Activated CD4-positive, alpha-beta T cell treated with anti-CD3 and anti-CD28 coated beads, Interleukin-2, amount 50 U/mL, for 4 hours (primary cell): ENCODE data around the gene OR6K2.

Source experiments
- DNase-seq, 2 experiments: peaks; one replicate each; pipeline ENCODE4 v3.0.0-alpha.2; 2020

The OR6K2 gene

DNA sequence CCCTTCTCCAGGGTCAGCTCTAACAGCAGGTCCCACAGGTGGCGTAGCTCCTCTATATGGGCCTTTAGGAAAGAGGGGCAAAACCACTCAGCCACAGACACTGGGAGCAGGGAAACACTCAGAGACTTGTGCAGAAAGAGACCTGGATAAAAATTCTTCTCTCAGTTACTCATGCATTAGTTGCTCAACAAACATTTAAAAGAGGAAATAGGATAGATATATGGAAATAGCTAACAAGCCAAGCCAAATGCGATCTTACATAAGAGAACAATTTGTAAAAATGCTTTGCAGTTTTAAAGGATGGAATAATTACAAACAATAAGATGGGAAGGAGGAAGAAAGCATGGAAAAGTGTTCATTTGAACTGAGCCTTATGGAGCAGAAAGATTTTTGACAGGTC is 18.8 kb downstream of the OR6K2 start:
- no peak for DNase-seq

DNA sequence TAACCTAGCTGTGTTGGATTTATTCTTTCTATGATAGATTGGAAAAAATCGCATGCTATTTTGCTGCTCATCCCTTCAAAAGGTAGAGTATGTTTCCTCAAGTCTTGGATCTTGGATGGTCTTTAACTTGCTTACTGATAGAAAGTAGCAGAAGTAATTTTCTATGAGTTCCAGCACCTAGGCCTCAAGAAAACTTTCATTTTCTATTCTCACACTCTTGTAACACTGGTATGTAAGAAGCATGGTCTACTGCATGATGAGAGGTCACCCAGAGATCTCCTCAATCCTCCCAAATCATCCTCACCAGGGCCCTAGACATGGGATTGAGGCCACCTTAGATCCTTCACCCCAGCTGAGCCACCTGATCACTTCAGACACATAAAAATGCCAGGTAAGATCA is 21.2 kb downstream of the OR6K2 start:
- DNase-seq = no peak

DNA sequence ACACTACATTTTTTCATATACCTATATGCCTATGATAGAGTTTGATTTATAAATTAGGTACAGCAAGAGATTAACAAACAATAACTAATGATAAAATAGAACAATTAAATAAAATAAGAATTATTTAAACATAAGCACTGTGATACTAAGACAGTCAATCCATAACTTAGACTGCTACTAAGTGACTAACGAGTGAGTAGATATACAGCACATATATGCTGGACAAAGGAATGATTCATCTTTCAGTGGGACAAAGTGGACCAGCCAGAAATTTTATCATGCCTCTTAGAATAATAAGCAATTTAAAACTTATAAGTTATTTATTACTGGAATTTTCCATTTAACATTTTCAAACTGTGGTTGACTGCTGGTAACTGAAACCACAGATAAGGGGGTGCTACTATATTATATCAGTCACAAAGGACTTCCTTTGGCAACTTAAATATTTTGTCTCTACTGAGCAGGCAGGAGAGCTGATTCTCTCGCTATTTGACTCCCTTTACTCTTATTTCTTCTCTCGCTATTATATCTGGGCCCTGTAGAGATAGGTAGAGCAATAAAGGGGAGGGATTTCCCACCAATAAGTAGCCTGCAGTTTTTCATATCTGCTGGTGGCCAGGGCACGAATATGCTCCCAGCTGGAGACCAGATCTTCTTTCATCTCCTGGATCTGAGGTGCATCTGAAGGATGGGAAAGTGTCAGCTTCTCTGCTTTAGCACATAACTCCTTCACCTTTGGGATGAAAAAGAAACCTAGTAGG is 24.7 kb downstream of the OR6K2 start:
- no peak for DNase-seq

GRCh38 chr1:158674302-158674701 is 26.1 kb downstream of the OR6K2 start:
- DNase-seq = no peak

- no peak for DNase-seq
Measured at GRCh38 chr1:158666037-158666436, 34.4 kb downstream of the OR6K2 start.

DNA sequence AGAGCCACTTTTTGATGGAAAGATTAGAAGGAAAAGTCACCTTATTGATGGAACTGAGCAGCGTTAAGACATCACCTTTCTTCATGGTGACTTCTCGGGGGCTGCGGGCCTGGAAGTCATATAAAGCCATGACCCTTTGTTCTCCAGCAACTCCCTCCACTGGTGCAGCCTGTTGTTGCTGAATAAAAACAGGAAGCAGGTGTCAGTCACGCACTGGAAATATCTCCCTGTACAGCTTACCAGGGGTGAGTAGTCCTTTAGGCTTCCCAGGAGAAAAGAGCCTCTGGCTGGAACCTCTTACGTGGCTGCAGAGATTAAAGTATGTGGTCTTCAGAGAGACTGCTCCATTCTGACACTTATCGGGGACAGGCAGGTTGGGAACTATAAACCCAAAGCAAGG is 45.9 kb downstream of the OR6K2 start:
- DNase-seq = no peak

DNA sequence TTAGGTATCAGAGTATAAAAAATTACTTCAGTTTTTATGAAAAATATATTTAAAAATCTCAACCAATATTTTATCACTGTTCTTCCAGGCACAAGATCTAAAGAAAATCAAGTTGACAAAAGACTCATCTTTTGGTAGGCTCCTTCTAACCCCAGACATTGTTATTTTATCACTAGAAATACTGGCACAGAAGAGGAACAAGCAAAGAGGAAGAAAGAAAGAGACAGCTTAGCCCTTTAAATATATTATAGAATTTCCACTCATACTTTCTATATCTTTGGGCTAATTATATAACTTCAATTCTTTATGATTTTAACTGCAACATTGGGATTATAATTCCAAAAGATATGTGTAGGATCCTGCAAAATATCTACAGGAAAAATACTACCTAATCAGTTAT is 46.4 kb downstream of the OR6K2 start:
- DNase-seq = no peak

DNA sequence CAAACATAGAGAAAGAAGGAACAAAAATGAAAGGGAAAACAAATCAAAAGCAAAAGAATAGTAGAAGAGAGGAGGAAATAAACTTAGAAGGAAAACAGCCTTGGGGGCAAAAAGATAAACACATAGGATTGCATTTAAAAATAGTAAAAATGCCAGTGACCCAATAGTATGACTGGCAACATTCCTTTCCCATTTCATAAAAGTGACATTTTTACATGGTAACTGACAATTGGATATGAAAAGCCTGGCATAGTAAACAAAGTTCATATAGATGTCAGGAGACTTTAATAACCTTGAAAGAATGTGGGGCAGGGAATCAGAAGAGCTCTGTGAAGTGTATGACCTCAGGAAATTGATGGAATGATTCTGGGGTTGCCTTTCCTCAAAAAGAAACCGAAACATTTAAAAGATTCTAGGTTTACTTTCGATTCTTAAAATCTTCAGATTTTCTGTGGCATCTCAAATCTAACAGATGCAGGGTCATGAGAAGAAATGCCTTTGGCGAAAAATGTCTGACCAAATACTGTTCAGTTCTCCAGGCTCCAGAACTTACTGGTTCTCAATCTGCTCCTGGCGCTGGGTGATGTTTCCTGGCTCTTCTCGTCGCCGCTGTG is 47.6 kb downstream of the OR6K2 start:
- no peak for DNase-seq
